Stimulated activated CD4-positive, alpha-beta T cell treated with anti-CD3 and anti-CD28 coated beads, Interleukin-1b, Interleukin-23, amount 100 ng/mL, for 48 hours (primary cell): ENCODE results near the gene FKBP5.
"Not testable (repeated sequence)": the region's sequence is repeated elsewhere in the genome, so short reads cannot be mapped to it uniquely, and the experiment has no call there.

Experiments used
- DNase-seq: peaks from one replicate; pipeline ENCODE4 v3.0.0-alpha.2; 2020

Gene FKBP5

DNA sequence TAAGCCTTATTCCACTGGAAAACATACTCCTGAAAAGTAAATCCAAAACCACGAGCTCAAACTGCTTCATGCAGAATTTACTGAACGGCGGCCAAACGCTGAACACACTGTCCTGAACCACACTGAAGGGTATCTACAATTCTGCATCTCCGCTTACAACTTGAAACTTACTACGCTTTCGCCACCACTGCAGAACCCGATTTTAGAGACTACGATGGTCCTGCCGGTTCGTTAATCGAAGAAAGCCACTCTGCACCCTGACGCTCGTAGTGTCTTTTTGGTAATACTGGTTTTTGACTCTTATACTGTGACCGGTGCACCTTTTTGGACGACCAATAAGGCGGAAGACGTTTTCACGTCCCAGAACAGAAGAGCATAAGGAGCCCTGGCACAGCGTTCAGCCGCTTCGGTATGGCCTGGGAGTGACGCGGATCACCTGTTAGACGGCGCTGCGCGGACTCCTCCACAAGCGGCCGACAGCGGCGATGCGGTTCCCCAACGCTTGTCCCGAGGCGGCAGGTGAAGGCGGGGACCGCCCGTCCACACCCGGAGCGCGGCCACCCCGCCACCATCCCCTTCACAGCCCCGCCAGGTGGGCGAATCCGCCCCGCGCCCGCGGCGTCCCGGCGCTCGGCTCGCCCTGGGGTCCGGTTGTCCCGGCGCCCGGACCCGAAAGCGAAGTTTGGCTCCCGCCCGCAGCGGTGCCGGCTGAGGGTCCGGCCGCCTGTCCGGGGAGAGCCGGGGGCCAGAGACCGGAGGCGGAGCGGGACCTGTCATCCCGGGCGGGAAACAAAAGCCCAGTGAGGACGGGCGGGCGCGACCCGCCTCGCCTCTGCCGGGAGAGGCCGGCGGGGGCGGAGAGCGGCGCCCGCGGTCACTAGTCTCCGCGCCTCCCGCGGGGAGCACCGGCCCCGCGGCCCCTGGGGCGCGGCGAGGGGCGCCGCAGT is 784 bp downstream of the FKBP5 start:
- DNase-seq = peak; percentile 68

DNA sequence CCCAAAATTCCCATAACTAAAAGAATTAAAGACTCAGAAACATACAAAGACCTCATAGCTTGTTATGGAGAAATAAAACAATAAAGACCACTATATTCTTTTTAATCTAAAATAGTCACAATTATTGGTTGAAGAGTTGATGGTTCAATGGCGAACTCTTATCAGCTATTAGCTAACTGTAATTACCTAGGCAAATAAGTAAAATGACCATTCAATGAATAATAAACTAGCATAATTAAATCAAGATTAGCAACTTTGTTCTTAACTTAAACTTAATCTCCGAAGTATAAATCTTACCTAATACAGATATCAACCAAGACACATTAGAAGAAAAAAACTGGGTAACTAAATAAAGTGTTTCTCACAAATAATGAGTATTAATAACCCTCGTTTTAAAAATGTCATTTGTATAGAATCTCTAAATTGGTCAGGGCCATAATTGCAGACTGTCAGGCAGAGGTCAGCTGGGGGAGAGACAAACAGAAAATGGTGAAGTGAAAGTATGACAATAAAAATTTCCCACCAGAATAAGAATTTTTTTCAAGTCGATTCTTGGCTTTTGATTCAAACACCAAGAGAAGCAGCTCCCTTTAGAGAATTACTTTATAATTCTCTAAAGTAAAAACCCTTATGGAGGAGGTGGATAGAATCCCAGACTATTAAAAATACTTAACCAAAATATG is 1.7 kb downstream of the FKBP5 start:
- no peak for DNase-seq

DNA sequence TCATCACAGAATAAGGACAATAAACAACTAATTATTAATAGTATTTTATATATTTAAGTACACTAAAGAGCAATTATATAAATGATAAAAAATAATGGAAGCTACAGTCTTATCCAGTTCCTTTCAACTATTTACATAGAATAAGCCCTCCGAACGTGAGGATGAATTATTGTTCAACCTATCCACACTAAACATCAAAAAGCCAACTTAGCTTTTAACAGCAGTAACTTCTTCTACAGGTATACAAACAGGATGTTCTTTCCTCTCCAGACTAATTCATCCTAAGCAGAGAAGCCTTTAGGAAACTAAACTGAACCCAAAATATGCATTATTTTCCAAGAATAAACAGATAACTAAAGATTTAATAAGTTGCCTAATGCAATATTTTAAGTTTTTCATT is 2.3 kb downstream of the FKBP5 start:
- DNase-seq = no peak

DNA sequence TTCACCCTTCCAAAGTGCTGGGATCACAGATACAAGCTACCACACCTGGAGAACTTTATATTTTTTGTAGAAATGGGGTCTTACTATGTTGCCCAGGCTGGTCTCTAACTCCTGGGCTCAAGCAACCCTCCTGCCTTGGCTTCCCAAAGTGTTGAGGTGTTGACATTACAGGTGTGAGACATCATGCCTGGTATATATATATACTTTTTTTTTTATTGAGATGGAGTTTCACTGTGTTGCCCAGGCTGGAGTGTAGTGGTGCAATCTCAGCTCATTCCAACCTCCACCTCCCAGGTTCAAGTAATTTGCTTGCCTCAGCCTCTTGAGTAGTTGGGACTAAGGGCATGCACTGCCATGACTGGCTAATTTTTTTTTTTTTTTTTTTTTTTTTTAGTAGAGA is 5.4 kb downstream of the FKBP5 start:
- no peak for DNase-seq

DNA sequence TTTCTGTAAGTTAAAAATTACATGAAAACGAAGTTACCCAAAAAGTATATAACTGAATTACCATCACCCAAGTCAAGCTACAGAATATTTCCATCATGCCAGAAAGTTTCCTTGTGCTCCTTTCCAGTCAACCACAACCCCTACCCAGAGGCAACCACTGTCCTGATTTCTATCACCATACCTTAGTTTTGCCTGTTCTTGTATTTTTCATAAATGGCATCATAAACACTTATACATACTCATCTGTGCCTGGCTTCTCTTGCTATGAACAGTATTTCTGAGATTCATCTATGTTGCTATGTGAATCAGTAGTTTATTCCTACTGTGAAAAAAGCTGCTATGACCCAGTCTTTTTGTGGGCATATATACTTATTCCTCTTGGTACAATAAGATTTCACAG is 7.4 kb downstream of the FKBP5 start:
- peak; percentile 53 for DNase-seq

DNA sequence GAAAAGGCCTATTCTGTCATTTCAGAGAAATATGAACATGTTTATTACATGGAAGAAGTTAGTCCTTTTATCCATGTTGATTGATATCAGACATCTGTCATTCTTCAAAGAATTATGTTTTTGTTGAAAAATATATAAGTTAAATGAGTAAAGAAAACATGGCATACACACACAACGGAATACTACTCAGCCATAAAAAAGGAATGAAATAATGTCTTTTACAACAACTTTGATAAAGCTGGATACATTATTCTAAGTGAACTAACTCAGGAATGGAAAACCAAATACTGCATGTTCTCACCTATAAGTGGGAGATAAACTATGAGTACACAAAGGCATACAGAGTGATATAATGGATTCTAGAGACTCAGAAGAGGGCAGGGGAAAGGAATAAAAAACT is 9.3 kb downstream of the FKBP5 start:
- no peak for DNase-seq

DNA sequence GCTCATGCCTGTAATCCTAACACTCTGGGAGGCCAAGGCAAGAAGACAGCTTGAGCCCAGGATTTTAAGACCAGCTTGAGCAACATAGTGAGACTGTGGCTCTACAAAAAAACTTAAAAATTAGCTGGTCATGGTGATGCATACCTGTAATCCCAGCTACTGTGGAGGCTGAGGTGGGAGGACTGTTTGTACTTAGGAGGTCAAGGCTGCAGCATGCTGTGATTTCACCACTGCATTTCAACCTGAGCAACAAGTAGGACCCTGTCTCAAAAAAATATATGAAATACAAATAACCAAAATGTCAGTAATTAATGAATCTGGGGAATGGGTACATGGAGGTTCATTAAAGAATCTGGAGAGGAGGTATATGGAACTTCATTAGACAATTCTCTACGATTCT is 9.9 kb downstream of the FKBP5 start:
- DNase-seq = no peak

DNA sequence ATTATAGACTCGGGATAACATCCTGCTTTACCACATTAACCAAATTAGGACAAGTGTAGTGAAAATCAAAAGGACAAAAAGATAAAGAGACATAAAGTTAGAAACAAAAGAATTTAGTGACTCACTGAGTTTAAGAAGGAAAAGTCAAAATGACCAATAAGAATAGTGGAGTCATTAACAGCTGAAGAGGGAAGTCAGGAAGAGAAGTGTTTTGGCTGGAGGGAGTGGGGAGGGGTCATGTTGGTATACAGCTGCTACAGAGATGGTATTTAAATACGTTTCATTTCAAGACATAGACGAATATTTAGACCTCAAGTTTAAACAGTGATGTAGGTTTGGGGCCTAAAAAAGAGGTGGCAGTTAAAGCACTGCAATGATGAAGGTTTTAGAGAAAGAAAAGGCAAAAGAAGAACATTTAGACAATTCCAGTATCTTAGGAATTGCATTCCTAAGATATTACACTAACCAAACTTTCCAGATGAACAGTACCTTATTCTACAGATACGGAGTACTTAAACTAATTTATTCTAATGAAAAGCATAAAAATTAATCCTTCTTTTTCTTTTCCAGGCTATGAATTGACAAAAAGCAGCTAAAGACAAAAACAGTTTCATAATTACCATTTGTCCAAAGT is 10.6 kb downstream of the FKBP5 start:
- no peak for DNase-seq

DNA sequence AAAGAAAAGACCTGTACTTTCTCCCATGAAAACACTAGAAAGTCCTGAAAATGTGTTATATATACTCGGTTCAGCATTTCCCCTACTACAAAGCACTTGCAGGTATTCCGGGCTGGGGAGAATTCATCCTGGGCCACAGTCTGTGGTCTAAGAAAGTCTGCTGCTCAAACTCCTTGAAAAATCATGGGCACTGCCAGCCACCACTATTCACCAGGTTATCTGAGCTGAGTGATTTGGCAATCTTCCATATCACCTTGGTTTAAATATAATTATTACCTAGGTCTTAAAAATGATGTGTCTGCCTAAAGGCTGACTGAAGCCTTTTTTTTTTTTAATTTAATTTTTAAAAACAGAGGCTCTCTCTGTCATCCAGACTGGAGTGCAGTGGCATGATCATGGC is 11.3 kb downstream of the FKBP5 start:
- no peak for DNase-seq

DNA sequence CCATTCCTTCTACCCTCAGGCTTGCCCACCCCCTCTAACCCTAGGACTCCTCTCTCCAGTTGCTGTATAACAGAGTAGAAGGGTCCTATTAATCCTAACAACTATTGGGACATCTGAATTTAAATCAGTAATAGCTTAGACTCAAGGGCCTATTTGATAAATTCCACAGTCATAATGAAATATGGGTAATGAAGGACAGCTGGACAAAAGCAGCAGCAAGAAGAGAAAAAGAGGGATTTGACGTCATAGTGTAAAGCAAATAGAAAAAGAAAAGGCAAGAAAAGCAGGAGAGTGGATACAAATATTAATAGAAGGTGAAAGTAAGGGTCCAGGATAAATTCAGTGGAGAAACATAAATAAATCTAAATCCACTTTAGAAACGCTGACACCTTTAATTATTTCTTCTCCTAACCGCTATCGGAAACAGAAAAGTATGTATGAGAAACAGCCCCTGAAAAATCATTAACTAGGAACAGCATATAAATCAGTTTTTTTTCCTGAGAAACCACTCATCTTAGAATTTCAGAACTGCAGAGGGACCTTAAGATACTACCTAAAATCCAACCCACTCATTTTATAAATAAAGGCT is 12.8 kb downstream of the FKBP5 start:
- no peak for DNase-seq

DNA sequence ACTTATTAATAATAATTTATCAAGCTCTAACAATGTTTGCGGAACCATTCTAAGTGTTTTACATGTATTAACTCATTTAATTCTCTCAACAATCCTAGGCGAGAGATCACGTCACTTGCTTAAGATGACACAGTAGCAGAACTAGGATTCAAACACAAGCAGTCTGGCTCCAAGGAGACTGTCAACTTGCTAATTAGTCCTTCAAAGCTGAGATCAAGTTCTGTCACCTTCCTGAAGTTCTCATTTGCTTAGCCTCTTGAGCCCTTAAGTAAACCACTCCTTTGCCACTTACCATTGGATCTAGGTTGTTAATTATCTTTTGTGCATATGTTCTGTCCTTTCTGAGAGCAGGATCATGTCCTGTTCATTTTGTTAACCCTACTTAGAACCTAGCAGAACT is 14.1 kb downstream of the FKBP5 start:
- DNase-seq = no peak

DNA sequence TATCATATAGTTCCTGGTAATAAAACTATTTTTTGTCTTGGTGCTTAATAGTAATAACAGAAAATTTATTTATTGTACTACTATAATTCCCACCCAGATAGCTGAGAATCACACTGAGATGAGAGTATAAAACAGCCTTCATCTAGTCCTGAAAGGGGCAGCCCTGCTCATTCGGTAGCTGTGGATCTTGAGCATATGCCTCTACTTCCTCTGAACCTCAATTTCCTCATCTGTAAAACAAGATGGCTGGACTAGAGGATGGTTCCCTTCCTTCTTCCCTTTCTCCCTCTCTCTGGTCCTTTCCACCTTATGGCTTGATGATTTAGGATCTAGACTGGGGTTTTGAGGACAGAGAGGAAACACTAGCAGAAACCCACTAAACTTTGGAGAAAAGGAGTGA is 15.0 kb downstream of the FKBP5 start:
- no peak for DNase-seq

DNA sequence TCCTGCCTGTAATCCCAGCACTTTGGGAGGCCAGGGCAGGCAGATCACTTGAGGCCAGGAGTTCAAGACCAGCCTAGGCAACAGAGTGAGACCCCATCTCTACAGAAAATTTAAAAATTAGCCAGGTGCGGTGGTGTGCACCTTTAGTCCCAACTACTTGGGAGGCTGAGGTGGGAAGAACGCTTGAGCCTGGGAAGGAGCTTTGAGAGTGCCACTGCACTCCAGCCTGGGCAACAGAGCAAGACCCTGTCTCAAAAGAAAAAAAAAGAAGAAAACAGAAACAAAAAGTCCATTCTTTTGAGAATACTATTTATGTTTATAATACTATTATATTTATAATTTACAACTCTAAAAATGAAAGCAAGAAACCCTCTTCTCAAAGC is 15.4 kb downstream of the FKBP5 start:
- DNase-seq = not testable (repeated sequence)

DNA sequence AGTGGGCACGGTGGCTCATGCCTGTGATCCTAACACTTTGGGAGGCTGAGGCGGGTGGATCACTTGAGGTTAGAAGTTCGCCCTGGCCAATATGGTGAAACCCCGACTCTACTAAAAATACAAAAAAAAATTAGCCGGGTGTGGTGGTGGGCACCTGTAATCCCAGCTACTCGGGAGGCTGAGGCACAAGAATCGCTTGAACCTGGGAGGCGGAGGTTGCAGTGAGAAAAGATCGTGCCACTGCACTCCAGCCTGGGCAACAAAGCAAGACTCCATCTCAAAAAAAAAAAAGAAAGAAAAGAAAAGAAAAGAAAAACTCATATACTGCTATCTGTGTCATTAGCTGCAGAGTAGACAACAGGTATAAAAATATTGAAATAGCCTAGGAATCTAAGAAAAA is 18.3 kb downstream of the FKBP5 start:
- DNase-seq = not testable (repeated sequence)

DNA sequence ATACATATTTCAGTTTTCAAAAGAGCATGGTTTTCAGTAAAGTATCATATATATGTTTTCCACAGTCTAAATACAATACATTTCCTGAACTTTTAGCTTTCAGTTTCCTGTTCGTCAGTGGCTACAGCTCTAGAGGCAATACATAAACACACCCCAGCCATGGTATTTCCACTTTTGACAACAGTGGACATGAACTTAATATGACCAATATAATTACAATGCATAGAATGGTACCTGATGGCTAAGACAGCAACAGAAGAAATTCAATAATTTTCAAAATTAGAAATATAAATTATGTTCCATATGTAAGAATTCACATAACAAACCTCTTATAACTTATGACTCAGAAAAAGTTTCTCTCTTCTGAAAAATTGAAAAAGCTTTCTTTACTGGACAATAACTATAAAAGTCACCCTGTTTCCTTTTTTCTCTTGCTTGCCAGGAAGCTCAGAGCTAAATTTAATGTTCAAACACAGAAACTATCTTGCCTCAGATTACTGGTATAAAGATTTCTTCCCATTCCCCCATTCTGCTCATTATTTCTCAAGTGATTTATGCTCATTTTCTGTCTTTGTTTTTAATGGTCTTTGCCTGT is 19.2 kb downstream of the FKBP5 start:
- DNase-seq = no peak

DNA sequence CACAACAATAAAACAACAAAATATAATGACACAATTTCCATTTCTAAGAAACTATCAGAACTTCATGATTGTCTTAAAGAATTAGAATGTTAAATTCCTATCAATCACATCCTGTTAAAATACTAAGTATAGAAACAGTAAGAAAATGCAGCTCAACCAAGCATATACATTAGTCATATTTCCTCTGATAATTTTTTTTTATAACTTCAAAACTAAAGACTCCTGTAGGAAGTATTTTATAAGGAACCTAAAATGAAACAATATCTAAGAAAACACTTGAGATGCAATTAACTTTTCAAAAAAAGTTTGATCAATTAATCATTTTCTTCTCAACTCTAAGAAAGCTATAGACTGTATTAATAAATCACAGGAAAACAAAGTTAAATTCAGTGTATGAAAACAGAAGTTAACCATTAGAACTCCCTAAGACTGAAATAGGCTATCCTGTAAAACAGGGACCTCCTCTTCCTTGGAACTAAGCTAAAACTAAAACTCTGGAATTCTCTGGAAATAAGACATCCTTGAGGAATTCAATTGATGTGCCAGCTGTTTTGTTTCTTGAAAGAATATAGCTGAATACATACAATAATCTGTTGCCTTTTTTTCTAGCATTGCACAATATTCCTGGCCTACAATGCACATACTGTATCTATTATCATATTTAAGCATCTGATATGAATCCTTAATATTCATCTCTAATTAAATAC is 19.8 kb downstream of the FKBP5 start:
- no peak for DNase-seq

DNA sequence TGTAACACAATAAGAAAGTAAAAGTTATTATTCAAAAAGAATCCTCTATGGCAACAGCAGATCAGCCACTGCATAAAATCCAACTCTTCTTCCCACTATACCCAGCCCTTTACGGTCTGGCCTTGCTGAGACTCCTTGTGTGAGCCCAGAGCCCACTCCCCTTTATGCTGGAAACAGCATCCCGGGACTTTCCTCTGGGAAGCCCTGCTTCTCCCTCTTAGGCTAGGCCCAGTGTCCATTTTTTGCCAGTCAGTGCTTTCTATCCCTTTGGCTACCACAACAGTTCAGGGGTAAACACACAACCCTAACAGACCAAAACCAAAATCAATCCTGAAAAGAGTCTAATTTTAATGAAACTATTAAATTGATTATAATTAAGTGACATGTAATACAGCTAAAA is 20.6 kb downstream of the FKBP5 start:
- no peak for DNase-seq

DNA sequence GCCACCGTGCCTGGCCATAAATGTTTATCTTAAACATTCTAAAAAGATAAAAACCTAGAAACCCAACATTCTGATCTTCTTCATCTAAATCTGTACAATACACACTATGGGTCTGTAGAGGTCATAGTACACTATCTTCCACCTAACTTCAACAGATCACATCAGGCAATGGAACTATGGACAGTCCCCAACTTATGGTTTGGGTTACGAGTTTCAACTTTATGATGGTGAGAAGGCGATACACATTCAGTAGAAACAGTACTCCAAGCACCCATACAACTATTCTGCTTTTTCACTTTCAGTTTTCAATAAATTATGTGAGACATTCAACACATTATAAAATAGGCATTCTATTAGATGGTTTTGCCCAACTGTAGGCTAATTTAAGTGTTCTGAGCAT is 23.1 kb downstream of the FKBP5 start:
- DNase-seq = no peak

DNA sequence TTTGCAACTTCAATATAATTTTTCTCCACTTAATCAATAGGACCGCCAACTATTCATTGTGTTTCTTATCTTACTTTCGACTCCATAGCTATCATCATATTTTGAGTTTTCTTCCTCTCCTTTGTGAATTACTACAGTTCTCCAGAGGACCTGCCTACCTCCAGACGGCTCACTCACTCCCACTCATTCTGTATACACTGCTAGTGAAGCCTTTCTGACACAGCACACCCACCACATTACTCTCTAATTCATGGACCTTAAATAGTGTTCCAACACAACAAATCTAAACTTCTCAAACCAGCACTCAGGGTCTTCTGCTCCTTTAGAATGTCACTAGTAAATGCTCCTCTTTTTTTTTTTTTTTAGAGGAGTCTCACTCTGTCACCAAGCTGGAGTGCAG is 23.8 kb downstream of the FKBP5 start:
- no peak for DNase-seq

DNA sequence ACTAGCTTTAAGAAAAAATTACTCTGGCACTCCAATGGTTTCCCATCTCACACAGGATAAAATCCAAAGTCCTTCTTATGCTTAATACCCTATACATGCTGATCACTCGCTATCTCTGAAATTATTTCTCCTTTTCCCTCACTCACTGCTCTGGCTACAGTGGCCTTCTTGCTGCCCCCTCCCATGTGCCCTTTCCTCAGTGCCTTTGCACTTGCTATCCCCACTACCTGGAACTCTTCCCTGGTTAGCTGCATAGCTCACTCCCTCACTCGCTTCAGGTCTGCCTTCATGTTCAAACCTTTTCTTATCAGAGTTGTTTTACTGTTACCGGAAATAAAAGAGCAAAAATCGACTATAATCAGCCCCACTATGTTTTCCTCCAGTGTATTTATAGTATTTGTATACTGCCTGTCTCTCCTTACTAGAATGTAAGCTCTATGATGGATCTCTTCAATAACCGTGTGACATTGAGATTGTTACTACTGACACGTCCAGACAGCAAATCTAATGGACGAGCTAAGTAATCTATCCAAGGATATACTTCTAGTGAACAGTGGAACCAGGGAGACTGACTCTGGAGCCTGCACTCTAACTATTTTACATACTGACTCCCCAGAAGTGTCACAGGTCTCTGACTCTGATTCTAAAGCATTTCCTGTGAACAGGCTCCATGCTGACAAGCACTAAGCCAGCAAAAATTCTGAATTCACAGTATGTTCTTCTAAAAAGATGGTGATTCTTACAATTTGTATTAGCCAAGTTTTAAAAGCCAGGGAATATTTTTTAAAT is 25.1 kb downstream of the FKBP5 start:
- no peak for DNase-seq

DNA sequence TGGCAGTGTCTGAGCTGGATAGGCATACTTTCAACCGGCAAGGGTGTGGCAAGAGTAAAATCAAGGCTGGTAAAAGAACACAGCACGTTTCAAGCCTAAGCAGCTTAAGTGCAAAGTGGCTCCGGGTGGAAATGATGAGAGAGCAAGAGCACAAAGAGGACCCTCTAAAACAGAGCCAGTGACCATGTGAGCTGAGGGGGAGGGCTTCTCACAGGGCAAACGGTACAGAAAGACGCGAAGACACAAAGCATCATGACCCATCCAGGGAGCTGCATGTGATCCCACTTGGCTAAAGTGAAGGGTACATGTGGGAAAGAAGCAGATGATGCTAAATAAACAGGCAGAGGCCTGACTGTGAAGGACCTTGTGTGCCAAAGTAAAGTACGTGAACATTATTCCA is 25.7 kb downstream of the FKBP5 start:
- DNase-seq = no peak

DNA sequence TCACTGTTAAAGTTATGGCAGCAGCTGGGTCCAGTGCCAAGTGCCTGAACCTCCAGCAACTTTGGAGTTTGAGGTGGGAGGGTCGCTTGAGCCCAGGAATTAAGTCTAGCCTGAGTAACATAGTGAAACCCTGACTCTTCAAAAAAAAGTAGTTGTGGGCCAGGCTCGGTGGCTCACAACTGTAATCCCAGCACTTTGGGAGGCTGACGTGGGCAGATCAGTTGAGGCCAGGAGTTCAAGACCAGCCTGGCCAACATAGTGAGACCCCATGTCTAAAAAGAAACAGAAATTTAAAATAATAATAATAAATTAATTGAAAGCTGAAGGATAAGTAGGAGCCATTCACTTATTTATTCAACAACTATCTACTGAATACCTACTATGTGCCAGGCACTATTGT is 33.8 kb downstream of the FKBP5 start:
- DNase-seq = no peak
